Medulla oblongata (tissue), 1 donor: ENCODE results near the gene HS3ST3A1.
"Not testable (repeated sequence)": the region's sequence is repeated elsewhere in the genome, so short reads cannot be mapped to it uniquely, and the experiment has no call there.

Experiments used
- DNase-seq: peaks from one replicate; pipeline ENCODE4 v3.0.0-alpha.2; 2015; ENCODE audit errors: extremely low spot score

The HS3ST3A1 gene

GRCh38 chr17:13538841-13539411, 62.8 kb downstream of the HS3ST3A1 start:
- DNase-seq = no peak

- DNase-seq = no peak
Observed at GRCh38 chr17:13537871-13538643, 63.7 kb downstream of the HS3ST3A1 start.

GRCh38 chr17:13537167-13537731, 64.5 kb downstream of the HS3ST3A1 start:
- DNase-seq = no peak

- no peak for DNase-seq
Observed at GRCh38 chr17:13534946-13535345, 66.8 kb downstream of the HS3ST3A1 start.

- no peak for DNase-seq
Observed at GRCh38 chr17:13531721-13532120, 70.0 kb downstream of the HS3ST3A1 start.

- no peak for DNase-seq
Observed at GRCh38 chr17:13525876-13526275, 75.9 kb downstream of the HS3ST3A1 start.

GRCh38 chr17:13523164-13523563, 78.6 kb downstream of the HS3ST3A1 start:
- DNase-seq = no peak

- no peak for DNase-seq
Observed at GRCh38 chr17:13522749-13523148, 79.0 kb downstream of the HS3ST3A1 start.

GRCh38 chr17:13521784-13522183, 79.9 kb downstream of the HS3ST3A1 start:
- no peak for DNase-seq

GRCh38 chr17:13520899-13521572, 80.7 kb downstream of the HS3ST3A1 start:
- no peak for DNase-seq

GRCh38 chr17:13518261-13519000, 83.3 kb downstream of the HS3ST3A1 start:
- no peak for DNase-seq

- no peak for DNase-seq
Observed at GRCh38 chr17:13513039-13513405, 88.7 kb downstream of the HS3ST3A1 start.

GRCh38 chr17:13510062-13510461, 91.7 kb downstream of the HS3ST3A1 start:
- no peak for DNase-seq

GRCh38 chr17:13509527-13509926, 92.2 kb downstream of the HS3ST3A1 start:
- no peak for DNase-seq

GRCh38 chr17:13508896-13509295, 92.8 kb downstream of the HS3ST3A1 start:
- DNase-seq = no peak

GRCh38 chr17:13503526-13503925, 98.2 kb downstream of the HS3ST3A1 start:
- DNase-seq = no peak

- no peak for DNase-seq
Observed at GRCh38 chr17:13502263-13502662, 99.5 kb downstream of the HS3ST3A1 start.

- no peak for DNase-seq
Observed at GRCh38 chr17:13500947-13501346, 100.8 kb downstream of the HS3ST3A1 start.

- no peak for DNase-seq
Observed at GRCh38 chr17:13498184-13498583, 103.5 kb downstream of the HS3ST3A1 start.

- not testable (repeated sequence) for DNase-seq
Observed at GRCh38 chr17:13496553-13497056, 105.1 kb downstream of the HS3ST3A1 start.

- DNase-seq = no peak
Observed at GRCh38 chr17:13495423-13495822, 106.3 kb downstream of the HS3ST3A1 start.

GRCh38 chr17:13492737-13493122, 109.0 kb downstream of the HS3ST3A1 start:
- no peak for DNase-seq
